H1 (cell line): ENCODE results near the gene CHCHD6. TPM values are rescaled to one million over a fixed set of nuclear protein-coding genes. Genes with fewer than 3 reads are reported as not detected.

Experiments used
- BACH1 ChIP-seq: IDR thresholded peaks from 2 replicates; pipeline ENCODE4 v1.6.1; 2012; ENCODE audit warnings: low read length, improper control_type of control experiment
- TCF12 ChIP-seq: IDR thresholded peaks from 2 replicates; pipeline ENCODE4 v1.6.1; 2011; ENCODE audit warnings: low read depth, mild to moderate bottlenecking, low read length
- polyA plus RNA-seq, 7 experiments: library from polyadenylated mRNA; depleted of rRNA in 3 of 7; stranded (reverse) in 5 of 7; unstranded in 2 of 7; fragments of >200 nt in 5 of 7; fragments of 200-250 nt in 2 of 7; gene quantifications; 1 replicate in 5 of 7; 2 replicates in 1 of 7; 4 replicates in 1 of 7; pipeline versions ENCODE4 v1.2.1 to v1.2.3, GENCODE V29; 2011 to 2013; ENCODE audit warnings: missing spikeins in 2 of 7, mixed read lengths in 2 of 7
- total RNA-seq: library from RNA; stranded (reverse); fragmentation: NEBNext Ultra II Directional; extraction: Animal tissue kit (Norgen Biotek cat#: 25700); gene quantifications from 2 replicates; pipeline ENCODE4 v1.2.1, GENCODE V29; 2021

The CHCHD6 gene
- total and polyA plus RNA-seq, 2 of the 8 experiments (the other 6 are each of a cell fraction or from before 2014, with no cell fraction given): 32.4 to 37.6 TPM

DNA sequence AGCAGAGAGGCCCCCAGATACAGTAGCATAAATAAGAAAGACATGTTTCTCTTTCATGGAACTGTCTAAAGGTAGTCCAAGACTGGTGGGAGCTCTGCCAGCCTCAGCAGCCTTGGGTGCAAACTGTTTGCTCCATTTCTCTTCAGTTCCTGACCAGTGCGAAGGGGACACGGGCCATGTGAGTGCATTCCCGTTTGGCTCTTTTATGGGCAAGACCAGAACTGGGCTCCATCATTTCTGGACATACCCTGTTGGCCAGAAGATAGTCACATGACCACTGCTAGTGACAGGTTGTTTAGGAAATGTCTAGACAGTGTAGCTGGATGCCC, 45.5 kb downstream of the CHCHD6 start (continued):
- TF ChIP-seq TCF12 (no peak), BACH1 (no peak)
